GM19193 (cell line): ENCODE data around the gene MCU.

ENCODE experiments used
- POLR2A ChIP-seq: IDR thresholded peaks from 4 replicates; pipeline ENCODE4 v1.6.1; 2011; ENCODE audit not compliant: insufficient read depth, insufficient read length; ENCODE audit errors: extremely low read depth

MCU gene

GRCh38 chr10:72691863-72692743, at the start of gene MCU:
TSS of gene MCU (plus strand) at chr10:72692143. CDS start at chr10:72692152, 9 bp downstream.
- TF ChIP-seq POLR2A = peak; percentile 88

- no peak for TF ChIP-seq POLR2A
Observed at GRCh38 chr10:72642318-72642717, 49.6 kb upstream of the MCU start.

GRCh38 chr10:72645263-72645858, 46.6 kb upstream of the MCU start:
- no peak for TF ChIP-seq POLR2A

DNA sequence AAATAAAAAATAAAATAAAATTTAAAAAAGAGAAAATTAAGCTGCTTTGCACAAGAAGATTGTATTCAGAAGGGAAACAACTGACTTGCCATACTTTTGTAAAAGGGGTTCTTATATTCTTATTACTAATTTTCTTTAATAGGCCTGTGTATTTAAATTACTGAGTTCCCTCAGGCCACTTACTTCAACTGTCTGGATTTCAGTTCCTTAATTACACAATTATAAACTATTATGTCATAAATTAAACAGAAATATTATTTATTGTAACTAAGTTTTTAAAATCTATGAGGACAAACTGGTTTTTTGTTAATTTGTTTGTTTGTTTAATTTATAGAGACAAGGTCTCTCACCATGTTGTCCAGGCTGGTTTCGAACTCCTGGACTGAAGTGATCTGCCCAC, 43.6 kb upstream of the MCU start:
- no peak for TF ChIP-seq POLR2A

DNA sequence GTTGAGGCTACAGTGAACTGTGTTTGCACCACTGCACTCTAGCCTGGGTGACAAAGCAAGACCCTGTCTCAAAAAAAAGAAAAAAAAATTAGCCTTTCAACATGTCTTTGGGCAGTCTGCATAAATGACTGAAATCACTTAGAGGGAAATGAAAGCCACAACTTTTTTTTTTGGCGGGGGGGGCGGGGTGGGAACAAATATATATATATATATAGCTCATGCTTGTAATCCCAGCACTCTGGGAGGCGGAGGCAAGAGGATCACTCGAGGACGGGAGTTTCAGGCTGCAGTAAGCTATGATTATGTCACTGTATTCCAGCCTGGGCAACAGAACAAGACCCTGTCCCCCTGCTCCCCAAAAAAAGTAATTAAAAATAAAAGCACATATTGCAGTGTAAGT, 42.7 kb upstream of the MCU start:
- no peak for TF ChIP-seq POLR2A

DNA sequence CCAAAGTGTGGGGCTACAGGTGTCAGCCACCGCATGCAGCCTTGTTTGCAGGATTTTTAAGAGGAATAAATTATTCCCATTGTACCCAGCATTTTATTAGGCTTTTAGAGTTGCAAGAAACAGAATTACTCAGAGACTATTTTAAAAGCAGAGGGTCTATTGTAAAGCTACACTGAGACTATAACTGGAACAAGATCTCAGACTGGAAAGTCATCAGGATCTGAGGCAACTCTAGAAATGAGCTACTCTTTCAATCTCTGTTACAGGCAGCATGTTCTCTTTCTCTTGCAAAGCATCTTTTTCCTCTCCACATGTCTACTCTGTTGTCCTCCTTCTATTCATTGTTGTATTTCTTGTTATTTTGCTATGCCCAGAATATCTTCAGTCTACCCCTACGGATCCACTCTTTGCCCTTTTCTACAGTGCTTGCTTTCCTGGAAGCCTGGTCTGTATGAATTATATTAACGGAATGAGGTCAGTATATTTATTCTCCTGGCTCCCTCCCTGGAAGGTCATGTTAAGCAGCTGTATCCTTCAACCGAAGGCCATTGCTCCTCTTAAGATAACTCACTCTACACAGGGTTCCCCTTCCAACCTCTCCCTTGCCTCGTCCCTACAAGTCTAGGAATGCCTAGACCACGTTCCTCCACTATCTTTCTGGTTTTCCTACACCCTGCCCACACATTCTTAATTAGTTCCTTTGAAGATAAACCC, 38.4 kb upstream of the MCU start:
- TF ChIP-seq POLR2A = no peak

DNA sequence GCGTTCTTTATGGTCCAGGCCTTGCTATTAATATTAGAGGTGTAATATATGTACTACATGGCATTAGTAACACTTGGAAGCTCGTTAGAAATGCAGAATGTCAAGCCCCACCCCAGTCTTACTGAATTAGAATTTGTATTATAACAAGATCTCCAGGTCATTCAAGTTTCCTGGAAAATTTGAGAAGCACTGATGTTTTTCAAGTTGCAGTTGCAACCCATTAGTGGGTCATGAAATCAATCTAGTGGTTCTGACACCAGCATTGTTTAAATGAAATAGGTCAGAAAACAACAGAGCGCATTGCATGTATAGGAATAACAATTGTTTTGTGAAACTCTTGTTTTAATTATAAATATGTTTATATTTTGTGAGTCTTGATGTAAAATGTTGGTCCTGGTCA, 37.2 kb upstream of the MCU start:
- TF ChIP-seq POLR2A = no peak

- no peak for TF ChIP-seq POLR2A
Observed at GRCh38 chr10:72658696-72659400, 33.1 kb upstream of the MCU start.

DNA sequence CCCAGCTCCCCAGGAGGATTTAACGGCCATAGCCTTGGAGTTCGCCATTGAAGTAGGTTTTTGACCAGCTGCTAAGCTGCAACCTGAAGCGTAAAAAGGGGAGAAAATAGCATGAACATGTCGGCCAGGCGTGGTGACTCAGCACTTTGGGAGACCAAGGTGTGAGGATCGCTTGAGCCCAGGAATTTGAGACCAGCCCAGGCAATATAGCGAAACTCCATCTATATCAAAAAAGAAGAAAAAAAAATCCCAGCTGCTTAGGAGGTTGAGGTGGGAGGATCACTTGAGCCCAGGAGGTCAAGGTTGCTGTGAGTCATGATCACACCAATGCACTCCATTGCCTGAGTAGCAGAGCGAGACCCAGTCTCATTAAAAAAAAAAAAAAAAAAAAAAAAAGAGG, 32.2 kb upstream of the MCU start:
- no peak for TF ChIP-seq POLR2A

- TF ChIP-seq POLR2A = no peak
Observed at GRCh38 chr10:72660220-72660619, 31.7 kb upstream of the MCU start.

GRCh38 chr10:72661431-72661830, 30.5 kb upstream of the MCU start:
- TF ChIP-seq POLR2A = no peak

DNA sequence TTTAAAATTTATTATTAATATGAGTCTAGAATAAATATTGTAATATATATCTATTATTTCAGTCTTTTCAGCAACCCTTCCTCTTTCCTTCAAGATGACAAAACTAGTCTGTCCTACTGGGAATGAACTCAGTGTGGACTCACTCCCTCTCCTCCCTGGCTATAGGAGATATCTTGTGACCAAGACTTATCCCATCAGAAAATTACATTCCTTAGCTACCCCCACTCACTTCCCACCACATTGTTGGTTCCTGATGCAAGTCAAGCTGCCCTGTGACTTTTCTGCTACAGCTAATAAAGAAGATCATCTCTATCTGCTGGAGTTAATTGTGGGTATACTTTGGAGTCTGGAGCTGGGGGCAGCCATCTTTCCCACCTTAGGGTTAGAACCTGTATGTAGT, 28.0 kb upstream of the MCU start:
- no peak for TF ChIP-seq POLR2A

- TF ChIP-seq POLR2A = no peak
Observed at GRCh38 chr10:72665925-72666324, 26.0 kb upstream of the MCU start.

GRCh38 chr10:72667207-72667864, 24.6 kb upstream of the MCU start:
- TF ChIP-seq POLR2A = no peak
